Lung microvascular endothelial cell (primary cell): Measurements from ENCODE around the gene FBXL3. TPM values are rescaled to one million over a fixed set of nuclear protein-coding genes. Genes with fewer than 3 reads are reported as not detected.

ENCODE experiments used
- total RNA-seq: library from RNA; depleted of rRNA; stranded (reverse); fragments of >200 nt; gene quantifications from 2 replicates; pipeline ENCODE4 v1.2.1, GENCODE V29; 2014

Gene FBXL3
- total RNA-seq, 1 donor from 2014 or later = 61.1 TPM

Other genes with a start within 250 kb of the FBXL3 start
- 160 and 407 TPM in 2 replicates for gene KCTD12, start 140.8 kb downstream of the FBXL3 start, total RNA-seq
- gene ACOD1, start 78.6 kb downstream of the FBXL3 start, total RNA-seq = not detected in 2 replicates
- 24.8 and 29.9 TPM in 2 replicates for gene CLN5, start 35.1 kb downstream of the FBXL3 start, total RNA-seq